HG03280 (cell line): ENCODE measurements around the gene PPM1D.
"Not testable (repeated sequence)": the region's sequence is repeated elsewhere in the genome, so short reads cannot be mapped to it uniquely, and the experiment has no call there.

Experiments used
- ATAC-seq: cut with Tn5 transposase; IDR thresholded peaks from one replicate; pipeline ENCODE4 v1.9.1; 2021; ENCODE audit warnings: mild to moderate bottlenecking, moderate library complexity; ENCODE audit not compliant: unreplicated experiment

Gene PPM1D

DNA sequence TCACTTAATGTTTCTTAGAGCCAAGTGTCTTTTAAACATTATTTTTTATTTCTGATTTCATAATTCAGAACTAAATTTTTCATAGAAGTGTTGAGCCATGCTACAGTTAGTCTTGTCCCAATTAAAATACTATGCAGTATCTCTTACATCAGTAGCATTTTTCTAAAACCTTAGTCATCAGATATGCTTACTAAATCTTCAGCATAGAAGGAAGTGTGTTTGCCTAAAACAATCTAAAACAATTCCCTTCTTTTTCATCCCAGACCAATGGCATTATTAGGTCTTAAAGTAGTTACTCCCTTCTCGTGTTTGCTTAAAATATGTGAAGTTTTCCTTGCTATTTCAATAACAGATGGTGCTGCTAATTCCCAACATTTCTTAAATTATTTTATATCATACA lies 64.0 kb downstream of the PPM1D start:
- ATAC-seq = no peak

DNA sequence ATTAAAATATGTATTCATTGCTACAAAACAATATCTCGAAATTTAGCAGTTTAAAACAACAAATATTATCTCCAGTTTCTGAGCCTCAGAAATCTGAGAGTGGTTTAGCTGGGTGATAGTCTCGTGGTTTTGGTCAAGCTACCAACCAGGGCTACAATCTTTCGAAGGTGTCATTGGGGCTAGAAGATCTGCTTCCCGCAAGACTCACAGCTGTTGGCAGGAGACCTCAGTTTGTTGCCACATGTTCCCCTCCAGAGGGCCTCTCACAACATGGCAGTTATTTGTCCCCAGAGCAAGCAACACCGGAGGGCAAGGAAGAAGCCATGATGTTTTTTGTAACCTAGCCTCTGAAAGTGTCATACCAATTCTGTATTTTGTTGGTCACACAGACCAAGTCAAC lies 65.6 kb downstream of the PPM1D start:
- no peak for ATAC-seq

DNA sequence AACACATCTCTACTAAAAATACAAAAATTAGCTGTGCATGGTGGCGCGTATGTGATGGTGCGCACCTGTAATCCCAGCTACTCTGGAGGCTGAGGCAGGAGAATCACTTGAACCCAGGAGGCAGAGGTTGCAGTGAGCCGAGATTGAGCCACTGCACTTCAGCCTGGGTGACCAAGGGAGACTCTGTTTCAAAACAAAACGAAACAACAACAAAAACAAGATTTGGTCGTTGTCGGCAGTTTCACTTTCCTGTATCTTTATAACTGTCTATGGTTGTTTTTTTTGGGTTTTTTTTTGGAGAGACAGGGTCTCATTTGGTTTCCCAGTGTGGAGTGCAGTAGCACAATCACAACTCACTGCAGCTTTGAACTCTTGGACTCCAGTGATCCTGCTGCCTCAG lies 68.7 kb downstream of the PPM1D start:
- ATAC-seq = not testable (repeated sequence)

DNA sequence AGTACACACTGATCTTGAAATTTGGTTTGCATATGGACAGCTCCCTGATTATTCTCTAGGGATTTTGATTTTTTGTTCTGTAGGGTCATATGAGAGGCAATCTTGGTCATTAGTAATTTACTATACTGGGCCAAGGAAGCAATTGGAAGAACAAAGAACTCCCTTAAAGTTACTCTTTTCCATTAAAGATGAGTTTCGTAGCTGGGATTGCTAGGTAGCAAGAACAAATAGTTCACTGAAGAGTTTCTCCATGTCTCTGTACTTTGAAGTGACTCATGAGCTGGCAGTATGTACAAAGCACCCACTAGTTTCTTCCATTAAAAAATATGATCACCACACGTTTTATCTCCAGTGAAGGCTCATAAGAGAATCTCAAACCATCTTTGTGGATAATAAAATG lies 71.5 kb downstream of the PPM1D start:
- ATAC-seq = no peak

DNA sequence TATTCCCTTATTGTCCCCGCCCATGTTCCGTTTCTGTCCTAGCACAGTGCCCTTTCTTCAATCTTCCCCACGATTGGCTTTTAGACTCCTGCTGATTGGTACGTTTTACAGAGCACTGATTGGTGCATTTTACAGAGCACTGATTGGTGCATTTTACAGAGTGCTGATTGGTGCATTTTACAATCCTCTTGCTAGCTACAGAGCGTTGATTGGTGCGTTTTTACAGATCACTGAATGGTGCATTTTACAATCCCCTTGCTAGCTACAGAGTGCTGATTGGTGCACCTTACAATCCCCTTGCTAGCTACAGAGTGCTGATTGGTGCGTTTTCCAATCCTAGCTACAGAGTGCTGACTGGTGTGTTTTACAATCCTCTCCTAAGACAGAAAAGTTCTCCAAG lies 74.6 kb downstream of the PPM1D start:
- not testable (repeated sequence) for ATAC-seq

DNA sequence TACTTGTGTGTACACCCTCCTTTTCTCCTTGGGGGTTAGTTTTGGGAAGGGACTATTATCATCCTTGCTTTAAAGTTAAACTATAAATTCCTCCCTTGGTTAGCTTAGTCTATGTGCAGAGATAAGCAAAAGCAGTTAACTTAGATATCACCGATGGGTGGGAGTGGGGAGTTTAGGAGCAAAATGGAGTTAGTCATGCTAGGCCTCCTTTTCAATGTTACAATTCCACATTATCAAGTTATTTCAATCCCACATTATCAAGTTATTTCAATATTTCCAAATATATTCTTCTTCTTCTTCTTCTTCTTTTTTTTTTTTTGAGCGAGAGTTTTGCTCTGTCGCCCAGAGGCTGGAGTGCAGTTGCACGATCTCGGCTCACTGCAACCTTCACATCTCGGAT lies 76.0 kb downstream of the PPM1D start:
- no peak for ATAC-seq

DNA sequence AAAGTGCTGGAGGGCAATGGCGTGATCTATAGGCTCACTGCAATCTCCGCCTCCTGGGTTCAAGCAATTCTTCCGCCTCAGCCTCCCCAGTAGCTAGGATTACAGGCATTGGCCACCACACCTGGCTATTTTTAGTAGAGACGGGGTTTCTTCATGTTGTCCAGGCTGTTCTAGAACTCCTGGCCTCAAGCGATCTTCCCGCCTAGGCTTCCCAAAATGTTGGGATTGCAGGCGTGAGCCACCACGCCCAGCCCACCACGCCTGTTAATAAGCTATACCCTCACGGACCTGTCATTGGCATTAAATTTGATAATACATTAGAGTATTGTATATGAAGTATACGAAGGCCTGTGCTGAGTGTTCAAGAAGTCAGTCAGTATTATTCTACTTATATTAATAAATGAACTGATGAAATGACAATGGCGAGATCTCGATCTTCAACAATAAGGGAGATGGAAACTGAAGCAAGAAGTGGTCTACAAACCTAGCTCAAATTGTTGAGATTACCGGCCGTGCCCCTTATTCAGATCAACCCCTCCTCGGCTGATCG lies 76.8 kb downstream of the PPM1D start:
- no peak for ATAC-seq

DNA sequence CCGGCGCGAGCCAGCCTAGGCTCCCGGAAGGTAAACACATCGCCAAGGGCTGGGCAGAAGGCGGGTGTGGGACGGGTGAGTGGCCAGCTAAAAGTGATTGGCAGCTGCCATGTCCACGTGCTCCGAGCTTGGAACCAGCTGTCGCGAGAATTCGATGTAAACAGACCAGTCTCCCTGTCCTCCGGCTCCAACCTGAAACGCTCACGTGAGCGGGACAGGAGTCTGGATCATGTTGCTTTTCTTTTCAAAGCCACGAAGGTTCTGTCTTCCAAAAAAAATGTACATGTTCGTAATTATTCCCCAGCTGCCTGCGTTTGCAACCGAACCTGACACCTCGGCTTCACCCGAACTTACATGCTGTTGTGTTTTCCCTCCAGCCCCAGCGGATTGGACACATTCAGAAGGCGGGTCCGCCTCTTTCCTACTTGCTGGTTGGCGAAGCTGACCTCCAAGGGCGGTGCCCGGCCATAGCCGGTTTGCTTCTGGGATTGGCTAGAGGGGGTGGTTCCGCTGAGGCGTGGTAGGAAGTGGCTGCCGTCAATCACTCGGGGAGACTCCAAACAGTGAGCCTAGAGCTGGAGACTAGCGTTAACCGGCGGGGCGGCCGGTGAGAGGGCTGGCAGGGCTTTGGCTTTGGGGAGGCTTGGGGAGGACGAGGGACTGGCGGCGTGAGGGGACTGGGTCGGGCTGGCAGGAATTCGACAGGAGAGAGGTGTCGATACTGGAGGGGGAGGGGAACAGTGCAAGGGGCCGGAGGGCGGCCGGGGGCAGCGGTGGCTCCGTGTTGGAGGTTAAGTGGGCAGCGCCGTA lies 77.5 kb downstream of the PPM1D start, which contains the start of gene BCAS3:
BCAS3 (plus strand) TSS at position 544 of the 810 bp plus-strand sequence.
- peak; percentile 97 for ATAC-seq

DNA sequence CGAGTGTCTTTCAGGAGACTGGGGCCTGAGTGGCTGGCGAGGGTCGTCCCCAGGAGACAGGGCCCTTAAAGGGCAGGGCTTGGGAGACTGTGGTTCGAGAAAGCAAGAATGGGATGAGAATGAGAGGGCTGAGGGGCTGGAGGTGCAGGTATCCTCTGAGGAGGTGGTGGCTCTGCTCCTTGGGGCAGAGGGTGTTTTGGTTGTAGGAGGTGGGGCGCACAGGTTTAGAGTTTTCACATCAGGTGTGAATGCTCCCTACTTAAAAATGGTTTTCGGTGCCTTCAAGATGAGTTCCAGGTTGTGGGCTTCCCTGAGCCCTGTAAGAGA lies 78.1 kb downstream of the PPM1D start:
- no peak for ATAC-seq

DNA sequence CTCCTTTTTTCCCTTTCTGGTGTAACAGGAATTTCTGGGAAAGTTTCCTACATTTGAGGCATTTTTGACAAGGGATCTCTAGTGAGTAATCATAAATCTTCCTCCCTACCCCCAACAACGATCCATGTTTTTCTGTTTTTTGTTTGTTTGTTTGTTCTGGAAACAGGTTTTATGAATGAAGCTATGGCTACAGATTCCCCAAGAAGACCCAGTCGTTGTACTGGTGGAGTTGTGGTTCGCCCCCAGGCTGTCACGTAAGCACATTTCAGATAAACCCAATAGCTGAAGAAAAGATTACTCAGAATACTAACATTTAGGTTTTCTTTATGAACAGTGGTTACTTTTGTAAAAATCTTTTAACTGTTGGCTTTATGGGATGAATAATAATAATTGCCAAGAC lies 79.3 kb downstream of the PPM1D start:
- no peak for ATAC-seq

DNA sequence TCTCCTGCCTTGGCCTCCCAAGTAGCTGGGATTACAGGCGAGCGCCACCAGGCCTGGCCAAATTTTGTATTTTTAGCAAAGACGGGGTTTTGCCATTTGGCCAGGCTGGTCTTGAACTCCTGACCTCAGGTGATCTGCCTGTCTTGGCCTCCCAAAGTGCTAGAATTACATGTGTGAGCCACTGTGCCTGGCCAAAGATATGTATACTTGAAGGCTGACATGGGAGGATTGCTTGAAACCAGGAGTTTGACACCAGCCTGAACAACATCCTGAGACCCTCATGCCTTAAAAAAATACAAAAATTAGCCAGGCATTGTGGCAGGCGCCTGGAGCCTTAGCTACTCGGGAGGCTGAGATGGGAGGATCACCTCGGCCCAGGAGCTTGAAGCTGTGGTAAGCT lies 80.8 kb downstream of the PPM1D start:
- ATAC-seq = no peak

DNA sequence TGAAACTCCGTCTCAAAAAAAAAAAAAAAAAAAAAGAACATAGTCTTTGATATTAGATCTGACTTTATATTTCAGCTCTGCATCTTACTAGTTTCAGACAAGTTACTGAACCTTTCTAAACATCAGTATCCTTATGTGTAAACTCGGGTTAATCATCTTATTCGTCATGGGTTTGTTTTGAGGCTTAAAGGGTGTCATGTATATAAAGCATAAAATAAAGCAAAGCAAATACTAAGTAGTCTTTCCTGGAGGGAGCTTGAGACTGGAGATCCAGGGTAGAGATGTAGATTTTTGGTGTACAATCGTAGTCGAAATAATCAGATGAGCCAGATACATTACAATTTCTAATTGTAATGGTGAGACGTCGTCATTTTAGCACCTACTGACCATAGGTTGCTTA lies 85.4 kb downstream of the PPM1D start:
- no peak for ATAC-seq

DNA sequence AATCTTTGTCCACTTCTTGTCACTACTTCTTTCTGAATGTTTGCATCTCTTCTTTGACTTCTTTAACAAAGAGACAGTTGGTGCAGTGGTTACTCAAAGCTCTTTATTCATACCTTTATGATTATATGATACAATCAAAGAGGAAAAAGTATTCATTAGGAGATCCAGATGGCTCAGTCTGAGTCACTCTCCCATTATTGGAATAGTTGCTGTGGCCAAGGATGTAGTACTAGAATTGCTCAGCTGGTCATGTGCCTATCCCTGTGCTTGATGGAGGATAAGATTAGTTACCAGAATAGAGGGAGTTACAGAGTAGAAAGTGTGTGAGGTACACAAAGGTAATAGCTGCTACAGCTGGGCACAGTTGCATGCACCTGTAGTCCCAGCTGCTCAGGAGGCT lies 96.0 kb downstream of the PPM1D start:
- no peak for ATAC-seq

DNA sequence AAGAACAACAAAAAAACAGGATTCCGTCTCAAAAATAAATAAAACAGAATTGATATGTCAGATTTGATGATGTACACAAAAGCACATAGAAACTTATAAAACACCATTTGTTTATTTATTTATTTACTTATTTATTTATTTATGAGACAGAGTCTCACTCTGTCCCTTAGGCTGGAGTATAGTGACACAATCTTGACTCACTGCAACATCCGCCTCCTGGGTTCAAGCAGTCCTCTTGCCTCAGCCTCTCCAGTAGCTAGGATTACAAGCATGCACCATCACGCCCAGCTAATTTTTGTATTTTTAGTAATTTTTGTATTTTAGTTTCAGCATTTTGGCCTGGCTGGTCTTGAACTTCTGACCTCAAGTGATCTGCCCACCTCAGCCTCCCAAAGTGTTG lies 99.1 kb downstream of the PPM1D start:
- ATAC-seq = no peak

DNA sequence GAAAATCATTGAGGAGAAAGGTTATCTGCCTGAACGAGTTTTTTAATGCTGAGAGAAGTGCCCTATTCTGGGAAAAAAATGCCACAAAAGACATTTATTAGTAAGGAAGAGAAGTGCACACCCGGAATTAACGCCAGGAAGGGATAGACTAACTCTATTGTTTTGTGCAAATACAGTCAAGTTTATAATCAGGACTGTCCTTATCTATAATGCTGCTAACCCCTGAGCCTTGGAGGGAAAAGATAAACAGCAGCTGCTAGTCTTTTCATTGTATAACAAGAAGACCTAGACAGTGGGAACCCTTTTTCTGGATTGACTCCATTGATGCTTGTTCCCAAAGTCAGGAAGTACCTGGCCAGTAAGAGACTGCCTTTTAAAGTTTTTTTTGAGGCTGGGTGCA lies 104.2 kb downstream of the PPM1D start:
- no peak for ATAC-seq

DNA sequence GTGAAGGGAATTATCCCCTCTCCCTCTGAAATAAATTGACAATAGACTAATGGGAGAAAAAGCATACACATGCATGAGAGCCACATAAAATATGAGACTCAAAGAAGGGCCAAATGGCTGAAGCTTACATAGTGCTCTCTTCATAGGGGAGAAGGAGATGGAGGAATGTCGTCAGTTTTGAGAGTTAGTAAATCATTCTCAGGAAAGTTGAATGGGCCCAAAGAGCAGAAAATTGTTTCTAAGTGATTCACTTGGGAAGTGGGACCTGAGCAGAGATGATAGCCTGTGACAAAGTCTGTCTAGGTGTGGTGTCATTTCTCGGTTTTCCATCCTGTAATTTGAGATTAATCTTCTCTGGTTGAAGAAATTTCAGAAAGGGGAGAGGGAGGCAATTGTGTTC lies 112.7 kb downstream of the PPM1D start:
- no peak for ATAC-seq

DNA sequence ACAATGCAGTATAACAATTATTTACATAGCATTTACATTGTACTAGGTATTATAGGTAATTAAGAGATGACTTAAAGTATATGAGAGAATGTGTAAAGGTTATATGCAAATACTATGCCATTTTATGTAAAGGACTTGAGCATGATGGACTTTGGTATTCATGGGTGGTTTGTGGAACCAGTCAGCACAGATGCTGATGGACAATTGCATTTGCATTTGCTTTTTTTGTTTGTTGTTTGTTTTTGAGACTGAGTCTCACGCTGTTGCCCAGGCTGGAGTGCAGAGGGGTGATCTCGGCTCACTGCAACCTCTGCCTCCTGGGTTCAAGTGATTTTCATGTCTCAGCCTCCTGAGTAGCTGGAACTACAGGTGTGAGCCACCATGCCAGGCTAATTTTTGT lies 113.6 kb downstream of the PPM1D start:
- ATAC-seq = no peak
